Measurements from ENCODE around the gene CIDEA. TPM values are rescaled to one million over a fixed set of nuclear protein-coding genes. Genes with fewer than 3 reads are reported as not detected.
A peak's percentile ranks its signal among the peaks of the same experiment; 100 is the strongest.

Gene CIDEA
- total RNA-seq, 1 donor from 2014 or later: not detected

DNA sequence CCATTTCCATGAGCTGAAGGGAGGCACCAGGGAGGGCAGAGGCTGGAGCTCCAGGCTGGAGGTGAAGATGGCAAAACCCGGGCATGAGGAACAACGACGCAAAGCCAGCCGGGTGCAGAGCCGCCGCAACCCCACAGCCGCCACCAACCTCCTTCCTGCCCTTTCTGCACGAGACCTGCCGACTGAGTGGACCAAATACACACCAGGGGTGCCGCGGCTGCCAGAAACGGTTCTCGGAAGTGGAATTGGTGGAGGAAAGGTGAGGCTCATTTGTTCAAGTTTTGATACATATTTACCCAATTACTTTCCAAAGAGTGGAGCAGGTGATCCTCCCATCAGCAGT is 8.4 kb upstream of the CIDEA start:
- TF ChIP-seq, protein P1, sequence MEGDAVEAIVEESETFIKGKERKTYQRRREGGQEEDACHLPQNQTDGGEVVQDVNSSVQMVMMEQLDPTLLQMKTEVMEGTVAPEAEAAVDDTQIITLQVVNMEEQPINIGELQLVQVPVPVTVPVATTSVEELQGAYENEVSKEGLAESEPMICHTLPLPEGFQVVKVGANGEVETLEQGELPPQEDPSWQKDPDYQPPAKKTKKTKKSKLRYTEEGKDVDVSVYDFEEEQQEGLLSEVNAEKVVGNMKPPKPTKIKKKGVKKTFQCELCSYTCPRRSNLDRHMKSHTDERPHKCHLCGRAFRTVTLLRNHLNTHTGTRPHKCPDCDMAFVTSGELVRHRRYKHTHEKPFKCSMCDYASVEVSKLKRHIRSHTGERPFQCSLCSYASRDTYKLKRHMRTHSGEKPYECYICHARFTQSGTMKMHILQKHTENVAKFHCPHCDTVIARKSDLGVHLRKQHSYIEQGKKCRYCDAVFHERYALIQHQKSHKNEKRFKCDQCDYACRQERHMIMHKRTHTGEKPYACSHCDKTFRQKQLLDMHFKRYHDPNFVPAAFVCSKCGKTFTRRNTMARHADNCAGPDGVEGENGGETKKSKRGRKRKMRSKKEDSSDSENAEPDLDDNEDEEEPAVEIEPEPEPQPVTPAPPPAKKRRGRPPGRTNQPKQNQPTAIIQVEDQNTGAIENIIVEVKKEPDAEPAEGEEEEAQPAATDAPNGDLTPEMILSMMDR (IDR thresholded peaks at IDR 0.05): no peak
- H3K36me3 Mint-ChIP-seq (ENCODE audit: unreplicated experiment): no peaks in the 10 kb centered on the region
- no peak overlapping the region for H3K4me3 Mint-ChIP-seq (ENCODE audit: unreplicated experiment)
- H3K4me1 Mint-ChIP-seq (ENCODE audit: unreplicated experiment): no peaks in the 10 kb centered on the region
- H3K9me3 Mint-ChIP-seq (ENCODE audit: unreplicated experiment): no peaks in the 10 kb centered on the region
- no peak for DNase-seq (ENCODE audit: extremely low spot score, unreplicated experiment)
- peaks cover 45% of the 10 kb centered on the region for H3K27me3 Mint-ChIP-seq (ENCODE audit: unreplicated experiment)
- no peak overlapping the region for H3K27ac Mint-ChIP-seq (ENCODE audit: unreplicated experiment)

DNA sequence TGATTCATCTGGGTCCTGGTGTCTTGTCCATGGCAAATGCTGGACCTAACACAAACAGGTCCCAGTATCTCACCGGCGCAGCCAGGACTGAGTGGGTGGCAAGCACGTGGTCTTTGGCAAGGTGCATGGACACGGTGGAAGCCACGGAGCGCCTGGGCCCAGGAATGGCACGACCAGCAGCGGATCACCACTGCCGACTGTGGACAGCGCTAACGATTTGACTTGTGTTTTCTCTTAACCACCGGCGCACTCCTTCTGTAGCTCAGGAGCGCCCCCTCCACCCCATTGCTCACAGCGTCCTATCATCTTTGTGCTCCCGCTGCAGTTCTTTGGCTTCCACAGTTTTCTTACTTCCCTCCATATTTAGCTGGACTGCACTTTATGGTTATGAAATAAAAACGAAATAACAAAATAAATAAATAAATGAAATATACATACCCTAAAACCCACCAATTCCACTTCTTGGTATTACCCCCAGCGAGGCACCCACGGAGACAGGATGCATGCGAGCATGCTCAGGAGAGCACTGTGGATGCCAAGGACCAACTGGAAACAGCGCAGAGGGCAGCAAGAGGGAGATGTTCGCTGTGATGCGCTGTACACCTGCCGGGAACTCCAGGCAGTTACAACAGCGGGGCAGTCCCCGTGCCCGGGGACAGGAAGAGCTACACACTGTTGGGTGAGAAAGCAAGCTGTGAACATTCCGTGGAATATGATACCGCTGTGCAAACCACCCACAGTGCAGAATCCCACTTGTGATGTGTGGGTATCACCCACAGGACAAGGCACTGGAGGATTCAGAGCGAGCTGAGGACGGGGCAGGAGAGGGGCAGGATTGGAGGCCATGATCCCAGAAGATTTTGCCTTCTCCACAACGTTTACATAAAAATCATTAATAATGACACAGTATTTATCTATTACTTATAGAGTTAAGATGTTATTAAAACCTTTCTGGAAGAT is 7.0 kb upstream of the CIDEA start:
- DNase-seq (ENCODE audit: extremely low spot score, unreplicated experiment): peak; percentile 82
- peaks cover 44% of the 10 kb centered on the region for H3K27me3 Mint-ChIP-seq (ENCODE audit: unreplicated experiment)

DNA sequence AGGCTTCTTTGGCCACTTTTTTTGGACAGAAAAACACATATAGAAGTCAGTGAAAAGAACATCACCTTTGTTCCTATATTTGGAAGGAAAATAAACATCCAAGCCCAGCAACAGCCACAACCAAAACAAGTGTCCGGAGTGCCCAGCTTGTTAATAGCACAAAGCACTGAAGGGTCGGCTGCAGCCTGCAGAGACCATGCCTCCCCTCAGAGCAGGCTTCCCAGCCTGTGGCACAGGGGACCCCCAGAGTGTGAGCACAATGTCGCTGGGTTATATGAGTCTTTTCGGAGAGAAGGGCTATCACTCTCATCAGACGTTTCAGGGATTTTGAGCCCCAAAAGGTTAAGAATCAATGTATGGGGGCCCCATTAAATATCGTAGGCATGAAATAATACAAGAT is 6.2 kb upstream of the CIDEA start:
- Mint-ChIP-seq H3K27me3 (ENCODE audit: unreplicated experiment) (peaks cover 43% of the 10 kb centered on the region), H3K36me3 (ENCODE audit: unreplicated experiment) (no peaks in the 10 kb centered on the region), H3K27ac (ENCODE audit: unreplicated experiment) (no peak overlapping the region), H3K9me3 (ENCODE audit: unreplicated experiment) (no peaks in the 10 kb centered on the region), H3K4me3 (ENCODE audit: unreplicated experiment) (no peak overlapping the region), H3K4me1 (ENCODE audit: unreplicated experiment) (no peaks in the 10 kb centered on the region)
- DNase-seq (ENCODE audit: extremely low spot score, unreplicated experiment): peak; percentile 54
- TF ChIP-seq, protein P1 (IDR thresholded peaks at IDR 0.05): no peak

More for the DNA sequence above, 7.0 kb upstream of the CIDEA start:
- H3K4me1 Mint-ChIP-seq (ENCODE audit: unreplicated experiment): no peaks in the 10 kb centered on the region
- H3K27ac Mint-ChIP-seq (ENCODE audit: unreplicated experiment): no peak overlapping the region
- no peak overlapping the region for H3K4me3 Mint-ChIP-seq (ENCODE audit: unreplicated experiment)
- no peaks in the 10 kb centered on the region for H3K36me3 Mint-ChIP-seq (ENCODE audit: unreplicated experiment)
- TF ChIP-seq, protein P1 (IDR thresholded peaks at IDR 0.05): peak; percentile 49
- no peaks in the 10 kb centered on the region for H3K9me3 Mint-ChIP-seq (ENCODE audit: unreplicated experiment)

GRCh38 chr18:12248926-12249720 is 5.0 kb upstream of the CIDEA start:
- TF ChIP-seq, protein P1 (IDR thresholded peaks at IDR 0.05): no peak
- no peaks in the 10 kb centered on the region for H3K9me3 Mint-ChIP-seq (ENCODE audit: unreplicated experiment)
- peaks cover 51% of the 10 kb centered on the region for H3K27me3 Mint-ChIP-seq (ENCODE audit: unreplicated experiment)
- H3K4me3 Mint-ChIP-seq (ENCODE audit: unreplicated experiment): no peak overlapping the region
- H3K4me1 Mint-ChIP-seq (ENCODE audit: unreplicated experiment): peaks cover 7% of the 10 kb centered on the region
- H3K36me3 Mint-ChIP-seq (ENCODE audit: unreplicated experiment): no peaks in the 10 kb centered on the region
- peak; percentile 60 for DNase-seq (ENCODE audit: extremely low spot score, unreplicated experiment)
- H3K27ac Mint-ChIP-seq (ENCODE audit: unreplicated experiment): no peak overlapping the region

DNA sequence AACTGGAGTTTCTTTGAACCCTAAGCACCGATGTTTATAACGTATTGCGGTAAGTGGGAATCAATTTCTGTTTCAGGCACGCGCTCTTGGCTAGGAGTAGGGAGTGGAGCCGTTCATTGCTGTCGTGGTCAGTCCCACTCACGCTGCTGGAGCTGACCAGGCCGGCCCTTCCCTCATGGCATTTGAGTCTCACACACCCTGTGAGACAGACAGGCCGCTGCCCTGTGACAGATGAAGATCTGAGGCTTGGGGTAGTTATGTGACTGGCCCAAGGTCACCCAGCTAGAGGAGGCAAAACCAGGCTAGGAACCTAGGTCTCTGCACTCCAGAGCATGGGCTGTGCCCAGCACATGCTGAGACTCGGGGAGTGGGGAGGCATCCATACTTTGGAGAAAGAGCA is 2.9 kb upstream of the CIDEA start:
- no peak for DNase-seq (ENCODE audit: extremely low spot score, unreplicated experiment)

More for the DNA sequence above, 2.9 kb upstream of the CIDEA start:
- H3K36me3 Mint-ChIP-seq (ENCODE audit: unreplicated experiment): no peaks in the 10 kb centered on the region
- no peak overlapping the region for H3K4me3 Mint-ChIP-seq (ENCODE audit: unreplicated experiment)
- TF ChIP-seq, protein P1 (IDR thresholded peaks at IDR 0.05): no peak
- H3K4me1 Mint-ChIP-seq (ENCODE audit: unreplicated experiment): peaks cover 21% of the 10 kb centered on the region
- H3K9me3 Mint-ChIP-seq (ENCODE audit: unreplicated experiment): no peaks in the 10 kb centered on the region
- peaks cover 47% of the 10 kb centered on the region for H3K27me3 Mint-ChIP-seq (ENCODE audit: unreplicated experiment)
- no peak overlapping the region for H3K27ac Mint-ChIP-seq (ENCODE audit: unreplicated experiment)

All from osteocyte (in vitro differentiated cells).